H9 (cell line): Measurements from ENCODE around the gene DIO1. TPM values are rescaled to one million over a fixed set of nuclear protein-coding genes. Genes with fewer than 3 reads are reported as not detected.
A peak's percentile ranks its signal among the peaks of the same experiment; 100 is the strongest.

Experiments
- DNase-seq: peaks from one replicate; pipeline ENCODE4 v3.0.0-alpha.2; 2017
- H2AFZ ChIP-seq: one replicate; pipeline ENCODE4 v1.6.1; 2013; ENCODE audit warnings: mild to moderate bottlenecking, low read length, control low read depth, moderate library complexity
- H2AK5ac ChIP-seq: 2 replicates; pipeline ENCODE4 v1.6.1; 2013; ENCODE audit warnings: low read length, control low read depth, mixed read lengths; ENCODE audit not compliant: insufficient read length
- H2BK120ac ChIP-seq: one replicate; pipeline ENCODE4 v1.6.1; 2013; ENCODE audit warnings: low read depth, mild to moderate bottlenecking, low read length, control low read depth, inconsistent platforms; ENCODE audit not compliant: poor library complexity, severe bottlenecking
- H2BK12ac ChIP-seq: 2 replicates; pipeline ENCODE4 v1.6.1; 2013; ENCODE audit warnings: low read length, control low read depth, mixed read lengths, low read depth; ENCODE audit not compliant: insufficient read length
- H2BK15ac ChIP-seq: 2 replicates; pipeline ENCODE4 v1.6.1; 2013; ENCODE audit warnings: low read depth, low read length, control low read depth
- H2BK20ac ChIP-seq: one replicate; pipeline ENCODE4 v1.6.1; 2013; ENCODE audit warnings: low read depth, mild to moderate bottlenecking, low read length, control low read depth, inconsistent platforms; ENCODE audit not compliant: poor library complexity, severe bottlenecking
- H2BK5ac ChIP-seq: 2 replicates; pipeline ENCODE4 v1.6.1; 2013; ENCODE audit warnings: low read length, control low read depth, mixed read lengths; ENCODE audit not compliant: insufficient read length
- H3K14ac ChIP-seq: 2 replicates; pipeline ENCODE4 v1.6.1; 2013; ENCODE audit warnings: low read length, control low read depth; ENCODE audit not compliant: insufficient read depth
- H3K18ac ChIP-seq: 2 replicates; pipeline ENCODE4 v1.6.1; 2013; ENCODE audit warnings: low read depth, mild to moderate bottlenecking, mixed read lengths, low read length, control low read depth; ENCODE audit not compliant: insufficient read length
- H3K23ac ChIP-seq: 2 replicates; pipeline ENCODE4 v1.6.1; 2013; ENCODE audit warnings: low read length, control low read depth, mixed read lengths, low read depth; ENCODE audit not compliant: insufficient read length
- H3K23me2 ChIP-seq: 2 replicates; pipeline ENCODE4 v1.6.1; 2013; ENCODE audit warnings: low read depth, mild to moderate bottlenecking, mixed read lengths, low read length, control low read depth; ENCODE audit not compliant: insufficient read length, poor library complexity, severe bottlenecking
- H3K27ac ChIP-seq: 2 replicates; pipeline ENCODE4 v1.5.1; 2013; ENCODE audit warnings: low read length, control low read depth, mixed read lengths, low read depth; ENCODE audit not compliant: insufficient read length
- H3K27me3 ChIP-seq: 2 replicates; pipeline ENCODE4 v1.6.1; 2013; ENCODE audit warnings: low read length, control low read depth, inconsistent platforms; ENCODE audit not compliant: insufficient read depth
- H3K4ac ChIP-seq: 2 replicates; pipeline ENCODE4 v1.6.1; 2013; ENCODE audit warnings: low read depth, mild to moderate bottlenecking, control low read depth, inconsistent platforms, low read length, moderate library complexity
- H3K4me1 ChIP-seq: 2 replicates; pipeline ENCODE4 v1.6.1; 2013; ENCODE audit warnings: low read length, control low read depth, inconsistent platforms; ENCODE audit not compliant: insufficient read depth
- H3K4me2 ChIP-seq: 2 replicates; pipeline ENCODE4 v1.6.1; 2013; ENCODE audit warnings: low read length, control low read depth, mixed read lengths; ENCODE audit not compliant: insufficient read length, insufficient read depth
- H3K56ac ChIP-seq: 2 replicates; pipeline ENCODE4 v1.6.1; 2013; ENCODE audit warnings: low read depth, mild to moderate bottlenecking, mixed read lengths, low read length, control low read depth; ENCODE audit not compliant: insufficient read length
- H3K79me1 ChIP-seq: 2 replicates; pipeline ENCODE4 v1.6.1; 2013; ENCODE audit warnings: low read depth, mild to moderate bottlenecking, moderate library complexity, low read length, control low read depth, inconsistent platforms; ENCODE audit not compliant: insufficient read depth, poor library complexity, severe bottlenecking
- H3K79me2 ChIP-seq: 2 replicates; pipeline ENCODE4 v1.6.1; 2013; ENCODE audit warnings: low read length, control low read depth, inconsistent platforms; ENCODE audit not compliant: insufficient read depth
- H3K9ac ChIP-seq: 2 replicates; pipeline ENCODE4 v1.6.1; 2013; ENCODE audit warnings: low read length, control low read depth, mixed read lengths; ENCODE audit not compliant: insufficient read length; ENCODE audit errors: extremely low read depth
- H3K9me3 ChIP-seq: one replicate; pipeline ENCODE4 v1.6.1; 2013; ENCODE audit warnings: low read depth, low read length, inconsistent platforms; ENCODE audit not compliant: control insufficient read depth
- H3T11ph ChIP-seq: one replicate; pipeline ENCODE4 v1.6.1; 2013; ENCODE audit warnings: mild to moderate bottlenecking, low read length, control low read depth, inconsistent platforms
- H4K20me1 ChIP-seq: one replicate; pipeline ENCODE4 v1.6.1; 2013; ENCODE audit not compliant: control insufficient read depth, insufficient read length, insufficient read depth
- H4K5ac ChIP-seq: 2 replicates; pipeline ENCODE4 v1.6.1; 2013; ENCODE audit warnings: low read depth, mild to moderate bottlenecking, mixed read lengths, low read length, control low read depth; ENCODE audit not compliant: insufficient read length
- H4K8ac ChIP-seq: replicated peaks from 2 replicates; pipeline ENCODE4 v1.6.1; 2013; ENCODE audit warnings: low read length, control low read depth, mixed read lengths, low read depth; ENCODE audit not compliant: insufficient read length
- H4K91ac ChIP-seq: 2 replicates; pipeline ENCODE4 v1.6.1; 2013; ENCODE audit warnings: low read depth, mild to moderate bottlenecking, moderate library complexity, mixed read lengths, low read length, control low read depth; ENCODE audit not compliant: insufficient read length
- H3K27ac Mint-ChIP-seq, 3 experiments: 2 replicates in 2 of 3; 3 replicates in 1 of 3; pipeline ENCODE4 v1.8.0; 2020 to 2021; ENCODE audit warnings: mixed read lengths in 3 of 3, mild to moderate bottlenecking in 1 of 3, moderate library complexity in 1 of 3
- H3K27me3 Mint-ChIP-seq: 2 replicates; pipeline ENCODE4 v1.8.0; 2021; ENCODE audit warnings: low read depth, mild to moderate bottlenecking, moderate library complexity, mixed read lengths
- H3K36me3 Mint-ChIP-seq, 3 experiments: 2 replicates in 2 of 3; 3 replicates in 1 of 3; pipeline ENCODE4 v1.8.0; 2020 to 2021; ENCODE audit warnings: low read depth in 3 of 3, mixed read lengths in 3 of 3; ENCODE audit not compliant: insufficient read depth in 1 of 3
- H3K4me1 Mint-ChIP-seq, 2 experiments: 2 replicates each; pipeline ENCODE4 v1.8.0; 2020; ENCODE audit warnings: mixed read lengths in 2 of 2
- H3K4me3 Mint-ChIP-seq, 2 experiments: 2 replicates in 1 of 2; 3 replicates in 1 of 2; pipeline ENCODE4 v1.8.0; 2020 to 2021; ENCODE audit warnings: mild to moderate bottlenecking in 2 of 2, mixed read lengths in 2 of 2, moderate library complexity in 1 of 2
- H3K9me3 Mint-ChIP-seq, 2 experiments: 2 replicates in 1 of 2; 3 replicates in 1 of 2; pipeline ENCODE4 v1.8.0; 2020; ENCODE audit warnings: mild to moderate bottlenecking in 2 of 2, mixed read lengths in 2 of 2, moderate library complexity in 1 of 2
- WGBS: extraction: QIAGEN DNeasy Blood & Tissue Kit; methylation state at CpG from one replicate; pipeline ENCODE4 v1.1.7; 2013; ENCODE audit warnings: missing lambda C conversion rate, low lambda C conversion rate, mixed read lengths; ENCODE audit not compliant: insufficient read length; ENCODE audit errors: extremely low coverage; 5-methylcytosine and 5-hydroxymethylcytosine counted together
- total RNA-seq: library from RNA; stranded (reverse); gene quantifications from 2 replicates; pipeline ENCODE4 v1.2.1, GENCODE V29; 2021
- TF ChIP-seq, protein P1 (sequence below): fragments of 200-600 bp; sonication (generic); conservative IDR thresholded peaks from 3 replicates; pipeline ENCODE4 v1.8.0; 2021; ENCODE audit warnings: antibody characterized with exemption, mild to moderate bottlenecking

Gene DIO1
- total RNA-seq, 1 experiment from 2014 or later: not detected

DNA sequence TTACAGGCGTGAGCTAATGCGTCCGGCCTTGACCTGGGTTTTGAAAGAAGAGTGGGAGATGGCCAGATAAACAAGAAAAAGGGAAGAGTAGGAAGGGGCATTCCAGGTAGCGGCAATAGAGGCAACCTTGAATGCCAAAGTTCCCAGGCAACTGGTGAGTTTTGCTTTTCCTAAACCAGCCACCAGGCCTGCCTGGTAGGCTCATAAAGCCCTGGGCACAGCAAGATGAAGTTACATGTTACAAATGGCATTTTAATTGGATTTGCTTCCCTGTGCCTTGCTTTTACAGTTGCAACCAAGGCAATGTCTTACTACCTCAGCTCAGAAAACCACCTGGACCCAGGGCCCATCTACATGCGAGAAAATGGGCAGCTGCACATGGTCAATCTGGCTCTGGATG is 57.7 kb downstream of the DIO1 start:
- H3K9me3 ChIP-seq: no peaks in the 10 kb centered on the region
- no peaks in the 10 kb centered on the region for H3K27me3 ChIP-seq
- no peak overlapping the region for H3K4me2 ChIP-seq
- H2BK15ac ChIP-seq: no peak overlapping the region
- H4K5ac ChIP-seq: no peak overlapping the region
- H3K27me3 Mint-ChIP-seq: no peaks in the 10 kb centered on the region; the same call in none of the 2 replicates
- H3K56ac ChIP-seq: no peak overlapping the region
- no peak overlapping the region for H3K27ac ChIP-seq
- H3K18ac ChIP-seq: no peak overlapping the region
- H2BK5ac ChIP-seq: no peak overlapping the region
- peaks cover 5% of the 10 kb centered on the region for H3K23me2 ChIP-seq
- H3K4me1 Mint-ChIP-seq: peaks cover 47 to 49% of the 10 kb centered on the region in 2 experiments
- TF ChIP-seq, protein P1, sequence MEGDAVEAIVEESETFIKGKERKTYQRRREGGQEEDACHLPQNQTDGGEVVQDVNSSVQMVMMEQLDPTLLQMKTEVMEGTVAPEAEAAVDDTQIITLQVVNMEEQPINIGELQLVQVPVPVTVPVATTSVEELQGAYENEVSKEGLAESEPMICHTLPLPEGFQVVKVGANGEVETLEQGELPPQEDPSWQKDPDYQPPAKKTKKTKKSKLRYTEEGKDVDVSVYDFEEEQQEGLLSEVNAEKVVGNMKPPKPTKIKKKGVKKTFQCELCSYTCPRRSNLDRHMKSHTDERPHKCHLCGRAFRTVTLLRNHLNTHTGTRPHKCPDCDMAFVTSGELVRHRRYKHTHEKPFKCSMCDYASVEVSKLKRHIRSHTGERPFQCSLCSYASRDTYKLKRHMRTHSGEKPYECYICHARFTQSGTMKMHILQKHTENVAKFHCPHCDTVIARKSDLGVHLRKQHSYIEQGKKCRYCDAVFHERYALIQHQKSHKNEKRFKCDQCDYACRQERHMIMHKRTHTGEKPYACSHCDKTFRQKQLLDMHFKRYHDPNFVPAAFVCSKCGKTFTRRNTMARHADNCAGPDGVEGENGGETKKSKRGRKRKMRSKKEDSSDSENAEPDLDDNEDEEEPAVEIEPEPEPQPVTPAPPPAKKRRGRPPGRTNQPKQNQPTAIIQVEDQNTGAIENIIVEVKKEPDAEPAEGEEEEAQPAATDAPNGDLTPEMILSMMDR: no peak
- H3T11ph ChIP-seq: no peak overlapping the region
- peaks cover 8 to 45% (median 33%) of the 10 kb centered on the region in 3 experiments for H3K36me3 Mint-ChIP-seq
- WGBS: no CpG with 5 or more reads among the region's 5 CpGs
- no peak overlapping the region for H2AK5ac ChIP-seq
- no peak for DNase-seq
- no peaks in the 10 kb centered on the region; the same call in 1 of the 2 replicates for H3K79me2 ChIP-seq
- H3K9me3 Mint-ChIP-seq: no peaks in the 10 kb centered on the region
- H4K91ac ChIP-seq: no peak overlapping the region
- H2BK12ac ChIP-seq: no peak overlapping the region
- H3K4me1 ChIP-seq: peaks cover 5% of the 10 kb centered on the region
- H3K4me3 Mint-ChIP-seq: no peak overlapping the region
- no peak overlapping the region for H2BK20ac ChIP-seq
- H3K27ac Mint-ChIP-seq: peak overlapping the region; percentile 65 to 92 (median 68); a peak in 4 of 7 replicates
- H4K20me1 ChIP-seq: no peaks in the 10 kb centered on the region
- H3K4ac ChIP-seq: no peak overlapping the region
- no peak overlapping the region for H4K8ac ChIP-seq
- no peak overlapping the region for H2AFZ ChIP-seq
- H3K23ac ChIP-seq: no peak overlapping the region
- H3K9ac ChIP-seq: no peak overlapping the region
- no peaks in the 10 kb centered on the region for H3K79me1 ChIP-seq
- no peak overlapping the region for H2BK120ac ChIP-seq
- no peak overlapping the region for H3K14ac ChIP-seq
